SK-N-SH treated with all-trans-retinoic acid at 6 μM for 48 hours (cell line): ENCODE measurements around the gene TAF11L11.
"Not testable (repeated sequence)": the region's sequence is repeated elsewhere in the genome, so short reads cannot be mapped to it uniquely, and the experiment has no call there.

Experiments
- ATAC-seq: fragments of 200-7000 bp; cut with Tn5 transposase; 3 replicates; pipeline ENCODE4 v1.9.1; 2020; ENCODE audit warnings: mild to moderate bottlenecking, moderate library complexity
- ARNTL ChIP-seq: fragments of 450-650 bp; formaldehyde crosslinking; IDR thresholded peaks from 2 replicates; pipeline ENCODE4 v1.5.0; 2020; ENCODE audit warnings: low read depth, mild to moderate bottlenecking, moderate library complexity, borderline replicate concordance
- BACH2 ChIP-seq: fragments of 250-450 bp; sonication (Bioruptor Pico); IDR thresholded peaks from 2 replicates; pipeline ENCODE4 v1.9.0; 2021; ENCODE audit warnings: mild to moderate bottlenecking, borderline replicate concordance
- ESRRG ChIP-seq: fragments of 250-450 bp; sonication (Bioruptor Pico); IDR thresholded peaks from 2 replicates; pipeline ENCODE4 v1.6.1; 2021; ENCODE audit warnings: mild to moderate bottlenecking
- GLIS3 ChIP-seq: fragments of 250-450 bp; sonication (Bioruptor Pico); IDR thresholded peaks from 2 replicates; pipeline ENCODE4 v1.5.0; 2020; ENCODE audit warnings: mild to moderate bottlenecking, moderate library complexity
- OSR1 ChIP-seq: fragments of 250-450 bp; sonication (Bioruptor Pico); IDR thresholded peaks from 2 replicates; pipeline ENCODE4 v1.8.0; 2022; ENCODE audit warnings: moderate library complexity, mild to moderate bottlenecking, inconsistent platforms
- PPARA ChIP-seq: fragments of 250-450 bp; sonication (Bioruptor Pico); IDR thresholded peaks from 2 replicates; pipeline ENCODE4 v1.5.0; 2020; ENCODE audit warnings: mild to moderate bottlenecking, borderline replicate concordance
- SNAI2 ChIP-seq: fragments of 250-450 bp; sonication (Bioruptor Pico); IDR thresholded peaks from 2 replicates; pipeline ENCODE4 v1.5.0; 2020; ENCODE audit warnings: mild to moderate bottlenecking, moderate library complexity
- TCF4 ChIP-seq: fragments of 250-450 bp; sonication (Bioruptor Pico); IDR thresholded peaks from 2 replicates; pipeline ENCODE4 v1.8.0; 2021; ENCODE audit warnings: mild to moderate bottlenecking, moderate library complexity, borderline replicate concordance
- ZNF70 ChIP-seq: fragments of 450-650 bp; formaldehyde crosslinking; IDR thresholded peaks from 2 replicates; pipeline ENCODE4 v1.5.0; 2020; ENCODE audit warnings: mild to moderate bottlenecking, moderate library complexity
- ZNF8 ChIP-seq: fragments of 450-650 bp; formaldehyde crosslinking; IDR thresholded peaks from 2 replicates; pipeline ENCODE4 v1.5.0; 2020; ENCODE audit warnings: mild to moderate bottlenecking, moderate library complexity
- TF ChIP-seq, protein P1 (sequence below): fragments of 250-450 bp; sonication (Bioruptor Pico); IDR thresholded peaks from 2 replicates; pipeline ENCODE4 v1.8.0; 2021; ENCODE audit warnings: low read depth, mild to moderate bottlenecking, moderate library complexity, borderline replicate concordance
- TF ChIP-seq, protein P2 (sequence below): fragments of 250-450 bp; sonication (Bioruptor Pico); IDR thresholded peaks from 2 replicates; pipeline ENCODE4 v1.5.0; 2020; ENCODE audit warnings: mild to moderate bottlenecking, moderate library complexity
- TF ChIP-seq, protein P3 (sequence below): fragments of 250-450 bp; sonication (Bioruptor Pico); IDR thresholded peaks from 2 replicates; pipeline ENCODE4 v1.5.1; 2021; ENCODE audit warnings: mild to moderate bottlenecking, moderate library complexity

The TAF11L11 gene

DNA sequence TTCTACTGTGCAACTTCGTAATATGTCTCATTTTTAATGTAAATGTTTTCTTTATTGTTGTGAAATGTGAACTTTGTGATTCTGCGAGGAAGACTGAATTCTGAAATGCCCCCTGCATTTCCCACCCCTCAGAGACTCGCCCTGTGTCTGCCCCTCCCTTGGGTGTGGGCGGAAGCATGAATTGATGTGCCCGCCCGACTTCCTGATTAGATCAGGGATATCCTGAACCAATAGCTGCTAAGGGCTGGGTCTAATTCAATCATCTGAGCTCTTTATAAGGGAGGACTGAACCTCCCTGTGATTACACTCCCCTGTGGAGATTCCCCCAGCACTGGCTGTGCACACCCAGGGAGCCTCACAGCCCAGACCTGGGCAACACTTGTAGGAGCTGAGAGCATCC lies at the start of gene TAF11L11:
TSS of gene TAF11L11 (plus strand) at position 304 of the 400 bp plus-strand sequence.
- ATAC-seq = not testable (repeated sequence)

DNA sequence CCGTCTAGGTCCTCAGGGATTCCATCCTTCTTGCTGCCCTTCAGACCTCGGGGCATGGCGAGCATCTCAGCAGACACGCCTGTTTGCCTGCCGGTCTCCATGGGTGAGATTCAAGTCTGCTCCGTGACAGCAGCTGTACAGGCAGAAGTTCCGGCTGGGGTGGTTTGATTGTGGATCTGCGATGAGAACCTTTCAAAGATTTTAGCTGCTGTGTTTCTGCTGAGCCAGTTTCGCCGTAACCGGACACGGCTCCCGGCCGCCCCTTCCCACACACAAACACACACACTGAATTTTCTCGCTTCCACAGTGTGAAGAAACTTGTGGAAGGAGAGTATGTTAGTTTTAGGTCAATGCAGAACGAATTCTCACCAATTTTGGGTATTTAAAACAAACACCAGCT lies 18.3 kb upstream of the TAF11L11 start, which contains the start of gene TAF11L7:
TSS of gene TAF11L7 (minus strand) at position 101 of the 400 bp plus-strand sequence.
- ATAC-seq = not testable (repeated sequence)

DNA sequence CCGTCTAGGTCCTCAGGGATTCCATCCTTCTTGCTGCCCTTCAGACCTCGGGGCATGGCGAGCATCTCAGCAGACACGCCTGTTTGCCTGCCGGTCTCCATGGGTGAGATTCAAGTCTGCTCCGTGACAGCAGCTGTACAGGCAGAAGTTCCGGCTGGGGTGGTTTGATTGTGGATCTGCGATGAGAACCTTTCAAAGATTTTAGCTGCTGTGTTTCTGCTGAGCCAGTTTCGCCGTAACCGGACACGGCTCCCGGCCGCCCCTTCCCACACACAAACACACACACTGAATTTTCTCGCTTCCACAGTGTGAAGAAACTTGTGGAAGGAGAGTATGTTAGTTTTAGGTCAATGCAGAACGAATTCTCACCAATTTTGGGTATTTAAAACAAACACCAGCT lies 13.1 kb upstream of the TAF11L11 start, which contains the start of gene TAF11L8:
TSS of gene TAF11L8 (minus strand) at position 101 of the 400 bp plus-strand sequence.
- ATAC-seq = not testable (repeated sequence)

DNA sequence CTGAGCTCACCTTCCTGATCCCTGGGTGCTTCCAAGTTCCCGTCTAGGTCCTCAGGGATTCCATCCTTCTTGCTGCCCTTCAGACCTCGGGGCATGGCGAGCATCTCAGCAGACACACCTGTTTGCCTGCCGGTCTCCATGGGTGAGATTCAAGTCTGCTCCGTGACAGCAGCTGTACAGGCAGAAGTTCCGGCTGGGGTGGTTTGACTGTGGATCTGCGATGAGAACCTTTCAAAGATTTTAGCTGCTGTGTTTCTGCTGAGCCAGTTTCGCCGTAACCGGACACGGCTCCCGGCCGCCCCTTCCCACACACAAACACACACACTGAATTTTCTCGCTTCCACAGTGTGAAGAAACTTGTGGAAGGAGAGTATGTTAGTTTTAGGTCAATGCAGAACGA lies 9.7 kb upstream of the TAF11L11 start, which contains the start of gene TAF11L9:
TSS of gene TAF11L9 (minus strand) at position 140 of the 400 bp plus-strand sequence.
- ATAC-seq = not testable (repeated sequence)

DNA sequence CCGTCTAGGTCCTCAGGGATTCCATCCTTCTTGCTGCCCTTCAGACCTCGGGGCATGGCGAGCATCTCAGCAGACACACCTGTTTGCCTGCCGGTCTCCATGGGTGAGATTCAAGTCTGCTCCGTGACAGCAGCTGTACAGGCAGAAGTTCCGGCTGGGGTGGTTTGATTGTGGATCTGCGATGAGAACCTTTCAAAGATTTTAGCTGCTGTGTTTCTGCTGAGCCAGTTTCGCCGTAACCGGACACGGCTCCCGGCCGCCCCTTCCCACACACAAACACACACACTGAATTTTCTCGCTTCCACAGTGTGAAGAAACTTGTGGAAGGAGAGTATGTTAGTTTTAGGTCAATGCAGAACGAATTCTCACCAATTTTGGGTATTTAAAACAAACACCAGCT lies 6.3 kb upstream of the TAF11L11 start, which contains the start of gene TAF11L10:
TSS of gene TAF11L10 (minus strand) at position 101 of the 400 bp plus-strand sequence.
- not testable (repeated sequence) for ATAC-seq

DNA sequence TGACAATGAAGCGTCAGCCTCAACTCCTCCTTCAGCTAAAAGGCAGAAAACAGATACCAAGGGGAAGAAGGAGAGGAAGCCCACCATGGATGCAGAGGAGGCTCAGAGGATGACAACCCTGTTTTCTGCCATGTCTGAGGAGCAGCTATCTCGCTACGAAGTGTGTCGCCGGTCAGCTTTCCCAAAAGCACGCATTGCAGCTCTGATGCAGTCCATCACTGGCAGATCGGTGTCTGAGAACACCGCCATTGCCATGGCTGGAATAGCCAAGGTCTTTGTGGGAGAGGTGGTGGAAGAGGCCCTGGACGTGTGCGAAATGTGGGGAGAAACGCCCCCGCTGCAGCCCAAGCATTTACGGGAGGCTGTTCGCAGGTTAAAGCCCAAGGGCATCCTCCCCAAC lies 968 bp downstream of the TAF11L11 start:
- TF ChIP-seq, protein P1, sequence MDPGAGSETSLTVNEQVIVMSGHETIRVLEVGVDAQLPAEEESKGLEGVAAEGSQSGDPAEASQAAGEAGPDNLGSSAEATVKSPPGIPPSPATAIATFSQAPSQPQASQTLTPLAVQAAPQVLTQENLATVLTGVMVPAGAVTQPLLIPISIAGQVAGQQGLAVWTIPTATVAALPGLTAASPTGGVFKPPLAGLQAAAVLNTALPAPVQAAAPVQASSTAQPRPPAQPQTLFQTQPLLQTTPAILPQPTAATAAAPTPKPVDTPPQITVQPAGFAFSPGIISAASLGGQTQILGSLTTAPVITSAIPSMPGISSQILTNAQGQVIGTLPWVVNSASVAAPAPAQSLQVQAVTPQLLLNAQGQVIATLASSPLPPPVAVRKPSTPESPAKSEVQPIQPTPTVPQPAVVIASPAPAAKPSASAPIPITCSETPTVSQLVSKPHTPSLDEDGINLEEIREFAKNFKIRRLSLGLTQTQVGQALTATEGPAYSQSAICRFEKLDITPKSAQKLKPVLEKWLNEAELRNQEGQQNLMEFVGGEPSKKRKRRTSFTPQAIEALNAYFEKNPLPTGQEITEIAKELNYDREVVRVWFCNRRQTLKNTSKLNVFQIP = no peak
- TF ChIP-seq, protein P2, sequence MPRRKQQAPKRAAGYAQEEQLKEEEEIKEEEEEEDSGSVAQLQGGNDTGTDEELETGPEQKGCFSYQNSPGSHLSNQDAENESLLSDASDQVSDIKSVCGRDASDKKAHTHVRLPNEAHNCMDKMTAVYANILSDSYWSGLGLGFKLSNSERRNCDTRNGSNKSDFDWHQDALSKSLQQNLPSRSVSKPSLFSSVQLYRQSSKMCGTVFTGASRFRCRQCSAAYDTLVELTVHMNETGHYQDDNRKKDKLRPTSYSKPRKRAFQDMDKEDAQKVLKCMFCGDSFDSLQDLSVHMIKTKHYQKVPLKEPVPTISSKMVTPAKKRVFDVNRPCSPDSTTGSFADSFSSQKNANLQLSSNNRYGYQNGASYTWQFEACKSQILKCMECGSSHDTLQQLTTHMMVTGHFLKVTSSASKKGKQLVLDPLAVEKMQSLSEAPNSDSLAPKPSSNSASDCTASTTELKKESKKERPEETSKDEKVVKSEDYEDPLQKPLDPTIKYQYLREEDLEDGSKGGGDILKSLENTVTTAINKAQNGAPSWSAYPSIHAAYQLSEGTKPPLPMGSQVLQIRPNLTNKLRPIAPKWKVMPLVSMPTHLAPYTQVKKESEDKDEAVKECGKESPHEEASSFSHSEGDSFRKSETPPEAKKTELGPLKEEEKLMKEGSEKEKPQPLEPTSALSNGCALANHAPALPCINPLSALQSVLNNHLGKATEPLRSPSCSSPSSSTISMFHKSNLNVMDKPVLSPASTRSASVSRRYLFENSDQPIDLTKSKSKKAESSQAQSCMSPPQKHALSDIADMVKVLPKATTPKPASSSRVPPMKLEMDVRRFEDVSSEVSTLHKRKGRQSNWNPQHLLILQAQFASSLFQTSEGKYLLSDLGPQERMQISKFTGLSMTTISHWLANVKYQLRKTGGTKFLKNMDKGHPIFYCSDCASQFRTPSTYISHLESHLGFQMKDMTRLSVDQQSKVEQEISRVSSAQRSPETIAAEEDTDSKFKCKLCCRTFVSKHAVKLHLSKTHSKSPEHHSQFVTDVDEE (CRISPR knock-in tag) = no peak
- TF ChIP-seq ARNTL (CRISPR knock-in tag) = no peak
- no peak for TF ChIP-seq ZNF8 (CRISPR knock-in tag)
- TF ChIP-seq ESRRG (CRISPR knock-in tag) = no peak
- no peak for TF ChIP-seq PPARA (CRISPR knock-in tag)
- no peak for TF ChIP-seq BACH2 (CRISPR knock-in tag)
- TF ChIP-seq SNAI2 = no peak
- TF ChIP-seq, protein P3, sequence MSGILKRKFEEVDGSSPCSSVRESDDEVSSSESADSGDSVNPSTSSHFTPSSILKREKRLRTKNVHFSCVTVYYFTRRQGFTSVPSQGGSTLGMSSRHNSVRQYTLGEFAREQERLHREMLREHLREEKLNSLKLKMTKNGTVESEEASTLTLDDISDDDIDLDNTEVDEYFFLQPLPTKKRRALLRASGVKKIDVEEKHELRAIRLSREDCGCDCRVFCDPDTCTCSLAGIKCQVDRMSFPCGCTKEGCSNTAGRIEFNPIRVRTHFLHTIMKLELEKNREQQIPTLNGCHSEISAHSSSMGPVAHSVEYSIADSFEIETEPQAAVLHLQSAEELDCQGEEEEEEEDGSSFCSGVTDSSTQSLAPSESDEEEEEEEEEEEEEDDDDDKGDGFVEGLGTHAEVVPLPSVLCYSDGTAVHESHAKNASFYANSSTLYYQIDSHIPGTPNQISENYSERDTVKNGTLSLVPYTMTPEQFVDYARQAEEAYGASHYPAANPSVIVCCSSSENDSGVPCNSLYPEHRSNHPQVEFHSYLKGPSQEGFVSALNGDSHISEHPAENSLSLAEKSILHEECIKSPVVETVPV (CRISPR knock-in tag) = no peak
- no peak for TF ChIP-seq ZNF70 (CRISPR knock-in tag)
- TF ChIP-seq OSR1 = no peak
- TF ChIP-seq GLIS3 (CRISPR knock-in tag) = no peak
- no peak for TF ChIP-seq TCF4 (CRISPR knock-in tag)
- TF ChIP-seq, all 23 proteins: peak for 0
- ATAC-seq = no peak

DNA sequence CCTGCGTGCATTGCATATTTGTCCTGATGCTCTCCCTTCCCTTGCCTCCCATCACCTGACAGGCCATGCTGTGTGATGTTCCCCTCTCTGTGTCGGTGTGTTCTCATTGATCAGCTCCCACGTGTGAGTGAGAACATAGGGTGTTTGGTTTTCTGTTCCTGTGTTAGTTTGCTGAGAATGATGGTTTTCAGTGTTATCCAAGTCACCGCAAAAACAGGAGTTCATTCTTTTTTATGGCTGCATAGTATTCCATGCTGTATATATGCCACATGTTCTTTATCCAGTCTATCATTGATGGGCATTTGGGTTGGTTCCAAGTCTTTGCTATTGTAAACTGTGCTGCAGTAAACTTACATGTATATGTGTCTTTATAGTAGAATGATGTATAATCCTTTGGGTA lies 3.5 kb downstream of the TAF11L11 start:
- ATAC-seq = not testable (repeated sequence)

DNA sequence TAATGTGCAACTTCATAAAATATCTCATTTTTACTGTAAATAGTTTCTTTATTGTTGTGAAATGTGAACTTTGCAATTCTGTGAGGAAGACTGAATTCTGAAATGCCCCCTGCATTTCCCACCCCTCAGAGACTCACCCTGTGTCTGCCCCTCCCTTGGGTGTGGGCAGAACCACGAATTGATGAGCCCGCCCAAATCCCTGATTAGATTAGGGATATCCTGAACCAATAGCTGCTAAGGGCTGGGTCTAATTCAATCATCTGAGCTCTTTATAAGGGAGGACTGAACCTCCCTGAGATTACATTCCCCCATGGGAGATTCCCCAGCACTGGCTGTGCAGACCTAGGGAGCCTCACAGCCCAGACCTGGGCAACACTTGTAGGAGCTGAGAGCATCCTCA lies 6.1 kb downstream of the TAF11L11 start, which contains the start of gene TAF11L12:
TSS of gene TAF11L12 (plus strand) at position 301 of the 400 bp plus-strand sequence.
- not testable (repeated sequence) for ATAC-seq
